K562 (cell line): ENCODE measurements around the gene HSPB6. TPM values are rescaled to one million over a fixed set of nuclear protein-coding genes. Genes with fewer than 3 reads are reported as not detected.

Experiments used
- ATAC-seq: fragments of 200-7000 bp; cut with Tn5 transposase; 3 replicates; pipeline ENCODE4 v1.9.1; 2020; ENCODE audit warnings: moderate library complexity
- BruUV-seq: library from RNA; stranded (reverse); fragments of 400-500 nt; replicated peaks from 2 replicates; lab custom pipeline; 2021; lab: Mats Ljungman, UMichigan
- CTCF ChIA-PET: fragments of 300-600 bp; formaldehyde crosslinking; extraction: SDS; loops from one replicate; lab custom pipeline; 2021; ENCODE audit warnings: low intra/inter-chr PET ratio; lab: Yijun Ruan, JAX
- POLR2A ChIA-PET: fragments of 300-600, 350-650 bp; sonication (Branson Sonifier 250); formaldehyde crosslinking; extraction: SDS; loops from one replicate; lab custom pipeline; 2021; ENCODE audit warnings: antibody characterized with exemption, inconsistent platforms; lab: Yijun Ruan, JAX
- DNase-seq, 4 experiments: peaks; one replicate each; pipeline versions ENCODE4 v3.0.0 to v3.0.0-alpha.2; 2011 to 2018; ENCODE audit warnings: low spot score in 3 of 4, mixed read lengths in 3 of 4; ENCODE audit errors: extremely low read depth in 1 of 4
- FAIRE-seq: peaks from 2 replicates; lab custom pipeline; 2011; peaks lifted over from hg19 to GRCh38; lab: Jason Lieb, UNC
- H2AFZ ChIP-seq: 2 replicates; pipeline ENCODE4 v1.6.0; 2011; ENCODE audit warnings: low read depth, low read length, control low read depth, inconsistent platforms
- H3K27ac ChIP-seq: fragments of 200-600 bp; 3 replicates; pipeline ENCODE4 v1.8.0; 2011; ENCODE audit warnings: low read depth, mild to moderate bottlenecking, control low read depth, inconsistent platforms, low read length, moderate library complexity, mixed read lengths; ENCODE audit errors: extremely low read depth
- H3K27me3 ChIP-seq, 2 experiments: fragments of 300-600 bp in 1 of 2; 2 replicates in 1 of 2; 3 replicates in 1 of 2; pipeline versions ENCODE4 v1.6.0 to v1.8.0; 2011; ENCODE audit warnings: inconsistent platforms in 2 of 2, low read length in 2 of 2, mild to moderate bottlenecking in 1 of 2, mixed read lengths in 1 of 2, moderate library complexity in 1 of 2; ENCODE audit not compliant: control insufficient read depth in 2 of 2, insufficient read depth in 2 of 2
- H3K36me3 ChIP-seq: fragments of 300-600 bp; 3 replicates; pipeline ENCODE4 v1.8.0; 2011; ENCODE audit warnings: mild to moderate bottlenecking, low read length, inconsistent platforms; ENCODE audit not compliant: control insufficient read depth, insufficient read depth
- H3K4me1 ChIP-seq, 2 experiments: fragments of 200-600 bp in 1 of 2; replicated peaks in 1 of 2; 2 replicates in 1 of 2; 3 replicates in 1 of 2; pipeline versions ENCODE4 v1.5.1 to v1.8.0; 2011; ENCODE audit warnings: inconsistent platforms in 2 of 2, low read length in 2 of 2, mild to moderate bottlenecking in 1 of 2, mixed read lengths in 1 of 2, moderate library complexity in 1 of 2; ENCODE audit not compliant: control insufficient read depth in 2 of 2, insufficient read depth in 2 of 2
- H3K4me2 ChIP-seq: 2 replicates; pipeline ENCODE4 v1.6.1; 2011; ENCODE audit warnings: low read length, control low read depth, inconsistent platforms, mixed read lengths; ENCODE audit not compliant: insufficient read depth
- H3K4me3 ChIP-seq: fragments of 200-600 bp; sonication (generic), shearing (Covaris generic); 2 replicates; pipeline ENCODE4 v1.5.1; 2016; ENCODE audit warnings: control low read depth, inconsistent platforms
- H3K79me2 ChIP-seq: fragments of 200-600 bp; 3 replicates; pipeline ENCODE4 v1.8.0; 2011; ENCODE audit warnings: low read length, inconsistent platforms; ENCODE audit not compliant: control insufficient read depth, insufficient read depth
- H3K9ac ChIP-seq, 2 experiments: 2 replicates each; pipeline versions ENCODE4 v1.6.0 to v1.6.1; 2011; ENCODE audit warnings: low read depth in 2 of 2, low read length in 2 of 2, control low read depth in 1 of 2, inconsistent platforms in 1 of 2, mild to moderate bottlenecking in 1 of 2, mixed read lengths in 1 of 2; ENCODE audit not compliant: insufficient read depth in 1 of 2
- H3K9me1 ChIP-seq: one replicate; pipeline ENCODE4 v1.6.0; 2011; ENCODE audit warnings: inconsistent platforms, mild to moderate bottlenecking, low read length, moderate library complexity; ENCODE audit not compliant: control insufficient read depth, insufficient read depth
- H3K9me3 ChIP-seq: replicated peaks from 2 replicates; pipeline ENCODE4 v1.5.1; 2011; ENCODE audit warnings: low read depth, low read length, inconsistent platforms; ENCODE audit not compliant: control insufficient read depth, insufficient read depth
- H4K20me1 ChIP-seq: replicated peaks from 2 replicates; pipeline ENCODE4 v1.6.1; 2011; ENCODE audit warnings: low read length, inconsistent platforms, mixed read lengths; ENCODE audit not compliant: control insufficient read depth, insufficient read depth
- ATF6 ChIP-seq: sonication (generic); formaldehyde crosslinking; IDR thresholded peaks from 2 replicates; pipeline ENCODE4 v1.4.0; 2020; ENCODE audit warnings: mild to moderate bottlenecking, missing genetic modification reagents
- CTCF ChIP-seq, 3 experiments: IDR thresholded peaks in 2 of 3; conservative IDR thresholded peaks in 1 of 3; 2 replicates each; pipeline ENCODE4 v1.5.1; 2011 to 2012; ENCODE audit warnings: low read length in 3 of 3, mild to moderate bottlenecking in 3 of 3, control low read depth in 2 of 3, improper control_type of control experiment in 1 of 3, inconsistent platforms in 1 of 3, low read depth in 1 of 3, mixed read lengths in 1 of 3, moderate library complexity in 1 of 3; ENCODE audit not compliant: insufficient read depth in 2 of 3
- EGR1 ChIP-seq: fragments of 450-650 bp; conservative IDR thresholded peaks from 2 replicates; pipeline ENCODE4 v1.6.1; 2017; ENCODE audit warnings: mild to moderate bottlenecking
- HDAC8 ChIP-seq: fragments of 450-650 bp; IDR thresholded peaks from 2 replicates; pipeline ENCODE4 v1.6.1; 2016; ENCODE audit warnings: mild to moderate bottlenecking, missing genetic modification characterization, moderate library complexity, missing compliant biosample characterization
- MYC ChIP-seq, 2 experiments: fragments of 250-450 bp in 1 of 2; sonication (Bioruptor Pico) in 1 of 2; IDR thresholded peaks; 2 replicates each; pipeline versions ENCODE4 v1.5.1 to v1.6.1; 2012 to 2021; ENCODE audit warnings: low read depth in 2 of 2, borderline replicate concordance in 1 of 2, improper control_type of control experiment in 1 of 2, low read length in 1 of 2, mild to moderate bottlenecking in 1 of 2, moderate library complexity in 1 of 2
- NCOA4 ChIP-seq: fragments of 450-650 bp; IDR thresholded peaks from 2 replicates; pipeline ENCODE4 v1.6.1; 2018; ENCODE audit warnings: mild to moderate bottlenecking; ENCODE audit not compliant: partially characterized antibody
- POLR2A ChIP-seq: fragments of 450-650 bp; conservative IDR thresholded peaks from 2 replicates; pipeline ENCODE4 v1.6.1; 2016
- SP1 ChIP-seq: sonication (generic); formaldehyde crosslinking; IDR thresholded peaks from 2 replicates; pipeline ENCODE4 v1.8.1; 2022; ENCODE audit warnings: mild to moderate bottlenecking, missing genetic modification reagents
- TAF1 ChIP-seq: IDR thresholded peaks from 2 replicates; pipeline ENCODE4 v1.6.1; 2011; ENCODE audit warnings: mild to moderate bottlenecking, low read length, moderate library complexity; ENCODE audit not compliant: insufficient read depth, control insufficient read depth, severe bottlenecking; ENCODE audit errors: extremely low read depth
- TFAM ChIP-seq: fragments of 250-450 bp; sonication (Bioruptor Pico); conservative IDR thresholded peaks from 2 replicates; pipeline ENCODE4 v1.5.0; 2021; ENCODE audit warnings: mild to moderate bottlenecking, moderate library complexity
- TFAP4 ChIP-seq: sonication (generic); formaldehyde crosslinking; IDR thresholded peaks from 2 replicates; pipeline ENCODE4 v1.8.0; 2022; ENCODE audit warnings: missing genetic modification reagents, mild to moderate bottlenecking, moderate library complexity, borderline replicate concordance
- ZNF277 ChIP-seq: fragments of 250-450 bp; sonication (Bioruptor Pico); IDR thresholded peaks from 2 replicates; pipeline ENCODE4 v1.8.0; 2022; ENCODE audit warnings: inconsistent platforms, mild to moderate bottlenecking, moderate library complexity, borderline replicate concordance
- WGBS: fragments of 100-300 bp; shearing (Covaris generic); methylation state at CpG from one replicate; pipeline ENCODE4 v1.1.6; 2016; ENCODE audit warnings: low coverage, mixed read lengths; ENCODE audit not compliant: insufficient coverage; ENCODE audit errors: missing lambda C conversion rate; 5-methylcytosine and 5-hydroxymethylcytosine counted together
- in situ Hi-C: fragments of 300-500 bp; cut with MboI; formaldehyde crosslinking; loops from 4 replicates; pipeline ENCODE4 v1.15.0; 2018; ENCODE audit warnings: inconsistent platforms, mixed read lengths
- intact Hi-C: fragments of 100-400 bp; cut with micrococcal nuclease; formaldehyde crosslinking; loops from 2 replicates; pipeline ENCODE4 v1.14.2; 2022
- polyA plus RNA-seq, 8 experiments: library from polyadenylated mRNA; depleted of rRNA in 4 of 8; stranded (reverse) in 5 of 8; unstranded in 3 of 8; fragments of >200 nt; fragmentation: Nextera tagmentation in 2 of 8; fragmentation: Illumina TruSeq in 1 of 8; extraction: Ambion mirVana in 2 of 8; extraction: Trizol in 1 of 8; gene quantifications; 2 replicates each; pipeline versions ENCODE4 v1.2.1 to v1.2.3, GENCODE V29; 2011 to 2014; ENCODE audit warnings: inconsistent platforms in 1 of 8, missing spikeins in 1 of 8
- total RNA-seq, 7 experiments: library from RNA; depleted of rRNA in 6 of 7; stranded (reverse); fragments of >200 nt in 6 of 7; fragmentation: Illumina TruSeq in 2 of 7; extraction: Trizol in 2 of 7; gene quantifications; 2 replicates each; pipeline versions ENCODE4 v1.2.1 to v1.2.3, GENCODE V29; 2011 to 2021; ENCODE audit warnings: low replicate concordance in 1 of 7

HSPB6 gene
- total and polyA plus RNA-seq, 9 of the 15 experiments (the other 6 are each of a cell fraction or from before 2014, with no cell fraction given): 0.55 TPM; not detected in 8

GRCh38 chr19:35744430-35745327 lies 12.2 kb downstream of the HSPB6 start:
- Histone ChIP-seq H4K20me1 (no peaks in the 10 kb centered on the region), H3K4me1 (peaks cover 32 to 55% of the 10 kb centered on the region in 2 experiments; a peak in 4 of 5 replicates), H3K9ac (peak overlapping the region; percentile 92 to 94), H3K9me1 (no peaks in the 10 kb centered on the region), H3K79me2 (peaks cover 16% of the 10 kb centered on the region), H3K36me3 (peaks cover 19% of the 10 kb centered on the region; the same call in 1 of the 3 replicates), H3K9me3 (no peaks in the 10 kb centered on the region), H3K4me2 (peak overlapping the region; percentile 95), H2AFZ (peak overlapping the region; percentile 92), H3K4me3 (peak overlapping the region; percentile 92), H3K27ac (peak overlapping the region; percentile 99), H3K27me3 (no peaks in the 10 kb centered on the region)
- DNase-seq: peak; percentile 83 to 97 (median 86)
- peak; percentile 73 for ATAC-seq
- 6% methylated on average over 40 of the region's 41 CpGs for WGBS
- FAIRE-seq: peak; percentile 46
- TSS peak; percentile 67 for BruUV-seq
- in situ Hi-C loops (no loop called here), intact Hi-C loops (loop anchor here (10.0 kb wide), 1 partner anchor 100 kb away; the partner anchor contains the start of genes COX6B1 and ETV2)
- POLR2A ChIA-PET: interaction anchor here (0.6 to 1.9 kb wide), 6 partner anchors 8 to 400 kb away, joined by 3 to 12 read pairs (median 4); partner anchors contain the start of gene PROSER3
- CTCF ChIA-PET: no interaction called here
- TF ChIP-seq POLR2A (peak; percentile 86), TFAP4 (peak; percentile 55), ZNF277 (no peak), TFAM (CRISPR knock-in tag) (no peak), SP1 (peak; percentile 73), HDAC8 (tag) (no peak), NCOA4 (no peak), ATF6 (CRISPR knock-in tag) (no peak), TAF1 (peak; percentile 55), CTCF (IDR thresholded peaks at IDR 0.05 in 2 of 3, conservative IDR thresholded peaks at IDR 0.05 in 1 of 3; ENCODE audit: insufficient read depth in 2 of 3, low read depth in 1 of 3, low read length in 3 of 3) (peak; percentile 58 to 70 (median 63); a peak in 5 of 6 replicates), EGR1 (peak; percentile 50), MYC (IDR thresholded peaks at IDR 0.05; ENCODE audit: low read depth, low read length) (peak; percentile 43; the same call in 1 of the 2 replicates), MYC (CRISPR knock-in tag; IDR thresholded peaks at IDR 0.05; ENCODE audit: borderline replicate concordance, low read depth) (no peak)
